H1 (cell line): ENCODE measurements around the gene GSTM3. TPM values are rescaled to one million over a fixed set of nuclear protein-coding genes. Genes with fewer than 3 reads are reported as not detected.

Experiments used
- CHD1 ChIP-seq: IDR thresholded peaks from 2 replicates; pipeline ENCODE4 v1.6.1; 2012; ENCODE audit warnings: low read depth, low read length, improper control_type of control experiment
- KDM1A ChIP-seq: fragments of 200-600, 300-600 bp; sonication (generic); IDR thresholded peaks from 2 replicates; pipeline ENCODE4 v1.7.1; 2016; ENCODE audit warnings: mild to moderate bottlenecking, low read length, borderline replicate concordance
- KDM5A ChIP-seq: fragments of 200-600 bp; IDR thresholded peaks from 2 replicates; pipeline ENCODE4 v1.7.1; 2012; ENCODE audit warnings: mild to moderate bottlenecking, low read length, inconsistent platforms, mixed read lengths
- RAD21 ChIP-seq, 2 experiments: IDR thresholded peaks in 1 of 2; conservative IDR thresholded peaks in 1 of 2; 2 replicates each; pipeline ENCODE4 v1.6.1; 2011; ENCODE audit warnings: low read depth in 2 of 2, low read length in 2 of 2, improper control_type of control experiment in 1 of 2, inconsistent platforms in 1 of 2, mild to moderate bottlenecking in 1 of 2, moderate library complexity in 1 of 2
- RBBP5 ChIP-seq: IDR thresholded peaks from 2 replicates; pipeline ENCODE4 v1.7.1; 2012; ENCODE audit warnings: low read depth, mild to moderate bottlenecking, inconsistent platforms, low read length, moderate library complexity, borderline replicate concordance
- polyA plus RNA-seq, 7 experiments: library from polyadenylated mRNA; depleted of rRNA in 3 of 7; stranded (reverse) in 5 of 7; unstranded in 2 of 7; fragments of >200 nt in 5 of 7; fragments of 200-250 nt in 2 of 7; gene quantifications; 1 replicate in 5 of 7; 2 replicates in 1 of 7; 4 replicates in 1 of 7; pipeline versions ENCODE4 v1.2.1 to v1.2.3, GENCODE V29; 2011 to 2013; ENCODE audit warnings: missing spikeins in 2 of 7, mixed read lengths in 2 of 7
- total RNA-seq: library from RNA; stranded (reverse); fragmentation: NEBNext Ultra II Directional; extraction: Animal tissue kit (Norgen Biotek cat#: 25700); gene quantifications from 2 replicates; pipeline ENCODE4 v1.2.1, GENCODE V29; 2021

The GSTM3 gene
- total and polyA plus RNA-seq, 2 of the 8 experiments (the other 6 are each of a cell fraction or from before 2014, with no cell fraction given), result 2.2 to 5.1 TPM

GRCh38 chr1:109789551-109790180 is 48.8 kb upstream of the GSTM3 start (continued):
- no peak for TF ChIP-seq KDM5A
- TF ChIP-seq CHD1, result no peak
- no peak for TF ChIP-seq RBBP5
- TF ChIP-seq RAD21 (IDR thresholded peaks at IDR 0.05 in 1 of 2, conservative IDR thresholded peaks at IDR 0.05 in 1 of 2; ENCODE audit: low read depth in 2 of 2, low read length in 2 of 2), result no peak
- TF ChIP-seq KDM1A, result no peak
